ENCODE results near the gene DDX54. TPM values are rescaled to one million over a fixed set of nuclear protein-coding genes. Genes with fewer than 3 reads are reported as not detected.

The DDX54 gene
- total RNA-seq, 4 donors from 2014 or later, result 29.1 to 59.6 (median 52.7) TPM

DNA sequence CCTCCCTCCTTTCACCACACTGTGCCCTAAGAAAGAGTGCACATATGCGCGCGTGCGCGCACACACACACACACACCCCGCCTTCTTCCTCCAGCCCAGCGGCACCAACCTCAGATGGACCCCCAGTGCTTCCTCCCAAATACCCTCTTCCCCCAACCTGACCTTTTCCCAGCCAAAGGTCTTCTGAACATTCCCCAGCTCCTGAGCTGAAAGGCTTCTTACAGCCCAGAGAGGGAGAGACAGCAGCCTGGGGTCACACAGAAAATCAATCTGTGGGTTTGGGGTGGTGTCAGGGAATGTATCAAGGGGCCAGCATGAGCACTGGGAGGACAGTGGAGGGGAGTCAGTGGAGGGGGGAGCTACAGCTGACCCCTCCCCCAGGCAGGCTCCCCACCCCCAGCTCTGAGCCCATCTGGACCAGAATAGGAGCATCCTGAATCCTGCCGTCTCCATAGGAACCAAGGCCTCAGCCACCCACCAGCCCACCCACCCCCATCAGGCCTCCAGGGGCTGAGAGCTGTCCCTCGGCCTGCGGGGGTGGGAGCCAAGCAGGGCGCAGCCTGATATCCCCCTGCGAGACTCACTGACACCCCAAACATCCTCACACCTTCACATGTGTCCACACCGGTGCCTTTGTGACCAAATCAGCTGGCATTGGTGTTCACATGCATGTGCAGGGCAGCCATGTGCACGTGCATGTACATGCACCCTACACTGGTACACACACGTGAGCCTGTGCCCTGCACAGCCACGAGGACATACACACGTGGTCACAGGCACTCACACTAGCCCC lies 55.4 kb downstream of the DDX54 start:
- intact Hi-C loops (cut with DNase I), result no loop called here
- DNase-seq (ENCODE audit: extremely low spot score), result no peak
- H3K27ac ChIP-seq (replicated peaks in 1 of 4), result no peak overlapping the region
- 81% methylated on average over 10 of the region's 17 CpGs for WGBS
- no peaks in the 10 kb centered on the region for H3K9me3 ChIP-seq
- H3K4me1 ChIP-seq, result no peaks in the 10 kb centered on the region
- H3K27me3 ChIP-seq, result peaks cover 0 to 70% (median 8%) of the 10 kb centered on the region in 4 donors
- H3K36me3 ChIP-seq, result no peaks in the 10 kb centered on the region
- H3K4me3 ChIP-seq, result no peak overlapping the region
- TF ChIP-seq, protein P1, sequence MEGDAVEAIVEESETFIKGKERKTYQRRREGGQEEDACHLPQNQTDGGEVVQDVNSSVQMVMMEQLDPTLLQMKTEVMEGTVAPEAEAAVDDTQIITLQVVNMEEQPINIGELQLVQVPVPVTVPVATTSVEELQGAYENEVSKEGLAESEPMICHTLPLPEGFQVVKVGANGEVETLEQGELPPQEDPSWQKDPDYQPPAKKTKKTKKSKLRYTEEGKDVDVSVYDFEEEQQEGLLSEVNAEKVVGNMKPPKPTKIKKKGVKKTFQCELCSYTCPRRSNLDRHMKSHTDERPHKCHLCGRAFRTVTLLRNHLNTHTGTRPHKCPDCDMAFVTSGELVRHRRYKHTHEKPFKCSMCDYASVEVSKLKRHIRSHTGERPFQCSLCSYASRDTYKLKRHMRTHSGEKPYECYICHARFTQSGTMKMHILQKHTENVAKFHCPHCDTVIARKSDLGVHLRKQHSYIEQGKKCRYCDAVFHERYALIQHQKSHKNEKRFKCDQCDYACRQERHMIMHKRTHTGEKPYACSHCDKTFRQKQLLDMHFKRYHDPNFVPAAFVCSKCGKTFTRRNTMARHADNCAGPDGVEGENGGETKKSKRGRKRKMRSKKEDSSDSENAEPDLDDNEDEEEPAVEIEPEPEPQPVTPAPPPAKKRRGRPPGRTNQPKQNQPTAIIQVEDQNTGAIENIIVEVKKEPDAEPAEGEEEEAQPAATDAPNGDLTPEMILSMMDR (IDR thresholded peaks at IDR 0.05), result no peak
- TF ChIP-seq POLR2A (IDR thresholded peaks at IDR 0.05; ENCODE audit: low read depth) (no peak), EP300 (IDR thresholded peaks at IDR 0.05) (no peak), POLR2AphosphoS5 (IDR thresholded peaks at IDR 0.05) (no peak)

DNA sequence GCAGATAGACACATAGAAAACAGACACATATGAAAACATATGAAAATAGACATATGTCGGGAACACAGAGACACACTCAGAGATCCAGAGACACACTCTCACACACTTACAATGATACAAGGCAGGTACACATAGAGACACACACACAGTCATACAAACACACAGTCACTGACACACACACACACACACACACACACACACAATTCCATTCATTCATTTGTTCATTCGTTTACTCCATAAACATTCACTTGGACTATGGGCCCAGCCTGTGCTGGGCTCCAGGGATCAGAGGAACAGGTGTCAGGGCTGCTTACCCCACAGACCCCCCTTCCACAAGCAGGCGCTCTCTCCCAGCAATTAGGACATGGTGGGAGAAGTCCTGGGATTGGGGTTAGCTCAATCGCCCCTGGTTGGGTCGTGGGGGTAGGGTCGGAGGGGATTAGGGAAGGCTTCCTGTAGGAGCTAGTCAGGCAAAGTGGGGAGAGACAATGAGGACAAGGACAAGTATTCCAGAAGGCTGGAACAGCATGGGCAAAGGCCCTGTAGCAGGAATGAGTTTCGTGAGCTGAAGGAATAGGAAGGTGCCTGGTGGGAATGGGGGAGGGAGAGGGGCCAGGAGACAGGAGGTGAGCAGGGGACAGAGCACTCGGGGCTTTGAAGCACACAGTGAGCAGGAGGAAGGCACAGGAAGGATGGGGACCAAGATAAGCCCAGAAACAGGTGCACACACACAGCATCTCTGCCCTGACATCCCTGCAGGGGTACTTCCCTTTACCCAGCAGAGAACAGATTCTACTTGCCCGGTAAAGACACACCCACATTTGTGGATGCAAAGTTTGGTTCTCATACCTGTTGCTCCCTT lies 56.2 kb downstream of the DDX54 start:
- Histone ChIP-seq H3K9me3 (no peaks in the 10 kb centered on the region), H3K27ac (replicated peaks in 1 of 4) (no peak overlapping the region), H3K4me1 (no peaks in the 10 kb centered on the region), H3K4me3 (no peak overlapping the region), H3K27me3 (peaks cover 0 to 62% (median 3%) of the 10 kb centered on the region in 4 donors), H3K36me3 (no peaks in the 10 kb centered on the region)
- TF ChIP-seq, protein P1 (IDR thresholded peaks at IDR 0.05), result no peak
- TF ChIP-seq EP300 (IDR thresholded peaks at IDR 0.05), result no peak
- TF ChIP-seq POLR2A (IDR thresholded peaks at IDR 0.05; ENCODE audit: low read depth), result no peak
- TF ChIP-seq POLR2AphosphoS5 (IDR thresholded peaks at IDR 0.05), result no peak
- intact Hi-C loops (cut with DNase I), result no loop called here
- DNase-seq (ENCODE audit: extremely low spot score), result no peak
- WGBS, result 60% methylated on average over 9 of the region's 9 CpGs

GRCh38 chr12:113127791-113128199 lies 57.5 kb downstream of the DDX54 start:
- intact Hi-C loops (cut with DNase I), result no loop called here
- WGBS, result 31% methylated on average over 14 of the region's 15 CpGs
- Histone ChIP-seq H3K27ac (replicated peaks in 1 of 4) (no peak overlapping the region), H3K9me3 (peaks cover 0 to 9% (median 5%) of the 10 kb centered on the region in 4 donors), H3K4me1 (no peaks in the 10 kb centered on the region), H3K27me3 (peaks cover 0 to 49% (median 0%) of the 10 kb centered on the region in 4 donors), H3K36me3 (no peaks in the 10 kb centered on the region), H3K4me3 (no peak overlapping the region)
- no peak for TF ChIP-seq POLR2A (IDR thresholded peaks at IDR 0.05; ENCODE audit: low read depth)
- TF ChIP-seq, protein P1 (IDR thresholded peaks at IDR 0.05), result no peak
- no peak for TF ChIP-seq EP300 (IDR thresholded peaks at IDR 0.05)
- TF ChIP-seq POLR2AphosphoS5 (IDR thresholded peaks at IDR 0.05), result no peak
- no peak for DNase-seq (ENCODE audit: extremely low spot score)

DNA sequence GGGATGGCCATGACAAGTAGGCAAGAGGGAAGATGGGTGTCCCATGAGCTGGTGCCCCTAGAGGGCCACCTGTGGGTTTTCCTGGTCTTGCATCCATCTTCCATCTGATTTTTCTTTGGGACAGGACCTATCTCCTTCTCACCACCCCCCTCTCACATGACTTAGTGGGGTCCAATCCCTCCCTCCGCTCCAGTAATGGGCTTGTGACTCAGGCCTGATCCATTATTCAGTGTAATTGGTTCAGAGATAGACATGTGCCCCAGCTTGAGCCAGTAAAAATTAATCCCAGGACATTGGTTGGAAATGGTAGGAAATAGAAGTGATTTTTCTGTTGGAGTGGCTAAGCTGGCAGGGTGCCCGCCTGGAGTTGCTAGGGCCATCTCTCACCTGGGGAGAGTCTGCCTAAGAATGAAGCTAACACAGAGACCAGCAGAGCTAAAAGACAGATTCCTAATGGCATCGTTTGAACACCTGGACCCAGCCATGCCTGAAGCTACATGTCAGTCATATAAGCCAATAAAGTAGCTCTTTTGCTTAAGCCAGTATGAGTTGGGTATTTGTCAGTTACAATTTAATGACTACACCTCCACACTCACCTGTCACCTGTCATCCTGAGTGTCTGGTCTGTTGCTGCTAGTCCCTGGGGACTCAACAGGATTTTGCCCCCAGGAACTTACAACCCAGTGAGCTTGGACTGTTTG lies 64.5 kb downstream of the DDX54 start:
- DNase-seq (ENCODE audit: extremely low spot score), result no peak
- no peaks in the 10 kb centered on the region for H3K36me3 ChIP-seq
- intact Hi-C loops (cut with DNase I), result no loop called here
- TF ChIP-seq EP300 (IDR thresholded peaks at IDR 0.05), result no peak
- no peak for TF ChIP-seq POLR2A (IDR thresholded peaks at IDR 0.05; ENCODE audit: low read depth)
- TF ChIP-seq, protein P1 (IDR thresholded peaks at IDR 0.05), result no peak
- no peak for TF ChIP-seq POLR2AphosphoS5 (IDR thresholded peaks at IDR 0.05)
- H3K27me3 ChIP-seq, result peaks cover 0 to 26% (median 0%) of the 10 kb centered on the region in 4 donors
- peaks cover 0 to 9% (median 5%) of the 10 kb centered on the region in 4 donors for H3K9me3 ChIP-seq
- WGBS, result 61% methylated on average over 3 of the region's 3 CpGs
- H3K4me3 ChIP-seq, result no peak overlapping the region
- H3K27ac ChIP-seq (replicated peaks in 1 of 4), result no peak overlapping the region
- no peaks in the 10 kb centered on the region for H3K4me1 ChIP-seq
